ENCODE results near the gene ANKS1A. TPM values are rescaled to one million over a fixed set of nuclear protein-coding genes. Genes with fewer than 3 reads are reported as not detected.
"Not testable (repeated sequence)": the region's sequence is repeated elsewhere in the genome, so short reads cannot be mapped to it uniquely, and the experiment has no call there.

The ANKS1A gene
- total RNA-seq, 1 donor from 2014 or later: 12.2 TPM

DNA sequence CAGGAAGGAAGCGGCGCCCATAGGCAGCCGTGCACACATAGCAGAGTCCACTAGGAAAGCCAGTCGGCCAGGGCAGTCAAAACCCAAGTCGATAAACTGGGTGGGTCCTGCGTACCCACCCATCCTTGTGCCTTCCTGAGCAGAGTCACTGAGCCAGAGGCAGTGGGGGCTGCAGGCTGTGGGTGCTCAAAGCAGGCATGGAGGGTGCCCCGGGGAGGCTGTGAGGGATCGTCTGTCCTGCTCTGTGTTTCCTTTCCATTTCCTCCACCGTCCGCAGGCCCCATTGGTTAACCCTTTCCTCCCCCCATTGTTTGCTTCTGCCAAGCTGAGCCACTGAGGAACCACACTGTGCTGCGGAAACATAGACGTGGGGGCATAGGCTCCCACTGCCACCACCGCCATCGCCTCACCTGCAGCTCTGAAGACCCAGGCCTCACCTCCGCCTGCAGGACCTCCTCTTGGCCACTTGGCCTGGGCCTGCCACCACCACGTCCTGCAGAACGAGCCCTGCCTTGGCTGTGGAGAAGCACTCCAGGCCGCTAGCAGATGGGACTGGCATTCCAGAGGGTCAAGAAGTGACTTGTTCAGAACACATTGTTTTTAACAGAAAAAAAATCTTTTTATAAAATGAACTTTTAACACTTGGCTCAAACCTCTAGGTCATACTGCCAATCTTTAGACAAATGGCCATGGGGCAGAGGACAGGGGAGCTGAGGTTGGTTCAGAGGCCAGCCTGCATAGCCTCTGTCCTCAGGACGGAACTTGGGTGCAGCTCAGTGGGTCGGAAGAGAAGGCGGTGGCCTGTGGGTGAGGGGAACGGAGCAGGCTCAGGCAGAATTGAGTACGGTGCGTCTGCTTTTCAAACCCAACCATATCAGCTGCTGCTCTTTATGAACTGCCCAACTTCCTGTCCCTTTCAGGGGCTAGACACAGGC lies 199.5 kb downstream of the ANKS1A start:
- FAIRE-seq (no peak), DNase-seq (ENCODE audit: low spot score in 2 of 2) (no peak)

DNA sequence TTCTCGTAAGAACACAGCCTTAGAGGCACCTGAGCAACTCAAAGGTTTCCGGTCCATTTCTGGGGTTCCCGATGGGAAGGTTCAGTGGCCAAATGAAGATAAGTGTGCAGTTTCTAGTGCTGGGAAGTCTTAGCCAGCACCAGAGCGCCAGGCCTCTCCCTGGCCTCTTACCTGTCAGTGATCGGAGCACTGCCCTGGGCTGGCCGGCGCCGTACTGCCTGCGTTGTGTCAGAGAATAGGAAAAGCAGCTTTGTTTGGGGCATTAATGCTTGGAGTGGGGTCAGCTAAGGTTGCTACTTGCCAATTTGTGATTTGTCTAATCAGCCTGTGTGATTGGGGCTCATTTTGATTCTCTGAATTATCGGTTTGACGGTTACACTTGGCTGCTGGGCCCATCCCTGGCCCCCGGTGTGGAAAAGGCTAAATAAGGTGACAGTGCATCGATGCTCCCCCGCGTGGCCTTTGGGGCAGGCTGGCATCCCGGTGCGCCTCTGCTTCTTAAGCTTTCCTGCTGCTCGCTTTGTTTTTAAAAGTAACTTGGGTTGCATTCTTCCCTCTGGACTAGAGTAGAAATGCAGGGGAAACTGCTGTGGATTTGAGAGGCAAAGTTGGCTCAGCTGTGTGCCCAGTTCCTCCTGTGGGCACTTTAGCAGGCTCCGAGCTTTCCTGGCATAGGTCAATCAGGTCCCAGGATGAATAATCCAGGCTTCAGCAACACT lies 200.3 kb downstream of the ANKS1A start:
- DNase-seq (ENCODE audit: low spot score in 2 of 2) (no peak), FAIRE-seq (no peak)

DNA sequence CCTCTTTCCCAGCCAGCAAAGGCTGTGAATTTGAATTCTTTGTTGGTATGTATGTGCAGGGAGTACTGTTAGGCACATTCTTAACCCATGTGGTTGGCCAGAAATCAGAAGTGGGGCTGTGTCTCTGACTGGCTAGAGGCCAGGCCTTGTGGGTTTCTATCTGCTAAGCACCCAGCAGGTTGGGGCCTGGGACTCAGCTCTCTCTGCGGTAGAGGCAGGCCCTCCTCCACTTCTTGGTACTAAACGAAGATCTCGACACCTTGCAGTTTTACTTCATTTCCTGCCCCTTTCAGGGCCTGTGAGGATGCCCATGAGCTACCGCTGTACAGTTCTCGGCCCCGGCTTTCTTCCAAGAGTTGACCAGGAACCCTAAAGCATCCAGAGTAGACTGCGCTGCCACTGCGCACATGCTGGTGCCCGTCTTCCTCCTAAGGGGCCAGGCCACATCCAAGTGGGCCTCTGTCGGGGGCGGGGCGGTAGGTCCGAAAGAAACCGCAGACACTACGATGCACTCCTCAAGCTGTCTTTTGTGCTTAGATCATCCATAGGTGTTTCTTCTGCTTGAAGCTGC lies 201.0 kb downstream of the ANKS1A start:
- FAIRE-seq (no peak), DNase-seq (ENCODE audit: low spot score in 2 of 2) (peak in 1 of 2 donors; percentile 8)

DNA sequence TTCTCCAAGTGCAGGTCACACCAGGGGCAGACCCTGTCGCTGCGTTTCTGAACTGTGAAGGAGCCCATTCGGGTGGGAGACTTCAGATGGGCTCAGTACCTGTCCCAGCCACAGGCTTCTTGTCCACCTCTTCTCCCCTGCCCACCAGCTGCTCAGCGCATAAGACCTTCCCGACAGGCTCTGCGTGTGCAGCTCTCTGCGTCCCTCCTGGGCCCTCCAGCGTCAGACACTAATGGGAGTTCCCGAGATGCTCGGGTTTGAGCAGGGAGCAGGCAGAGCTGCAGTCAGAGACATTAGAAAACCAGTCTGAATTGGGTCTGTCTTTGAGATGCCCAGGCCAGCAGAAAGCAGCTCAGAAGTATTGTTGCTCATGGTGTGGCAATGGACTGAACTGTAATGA lies 201.7 kb downstream of the ANKS1A start:
- no peak for FAIRE-seq
- no peak for DNase-seq (ENCODE audit: low spot score in 2 of 2)

DNA sequence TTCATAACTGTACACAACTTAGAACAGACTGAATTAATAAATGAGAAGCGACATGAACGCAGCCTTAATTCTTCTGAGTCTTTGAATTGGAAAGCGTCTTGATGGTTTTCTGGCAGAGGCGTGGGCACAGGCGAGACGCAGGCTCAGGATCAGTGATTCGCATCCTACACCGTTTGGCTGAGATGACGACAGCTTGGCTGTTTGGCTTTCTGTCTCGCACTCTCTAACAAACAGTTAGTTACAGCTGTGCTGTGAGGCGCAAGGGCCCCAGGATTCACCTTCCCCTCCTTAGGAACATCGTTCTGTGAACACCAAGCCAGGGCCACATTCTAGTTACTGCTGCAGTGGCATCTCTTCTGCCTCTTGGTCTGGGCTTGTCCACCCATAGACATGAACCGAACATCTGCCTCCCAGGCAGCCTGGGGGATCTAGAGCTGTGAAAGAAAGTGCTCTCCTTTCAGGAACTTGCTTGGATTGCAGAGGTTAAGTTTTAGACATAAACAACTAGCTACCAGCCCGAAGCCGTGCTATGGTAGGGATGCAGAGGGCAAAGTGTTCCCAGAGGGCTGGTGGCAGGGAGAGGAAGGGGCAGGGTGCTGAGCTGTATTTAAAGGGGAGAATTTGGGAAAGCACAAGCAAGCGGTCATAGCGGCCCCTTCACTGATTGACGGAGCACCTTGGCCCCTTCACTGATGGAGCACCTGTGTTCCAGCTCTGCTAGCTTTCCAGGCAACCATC lies 202.5 kb downstream of the ANKS1A start:
- DNase-seq (ENCODE audit: low spot score in 2 of 2): no peak
- FAIRE-seq: no peak

DNA sequence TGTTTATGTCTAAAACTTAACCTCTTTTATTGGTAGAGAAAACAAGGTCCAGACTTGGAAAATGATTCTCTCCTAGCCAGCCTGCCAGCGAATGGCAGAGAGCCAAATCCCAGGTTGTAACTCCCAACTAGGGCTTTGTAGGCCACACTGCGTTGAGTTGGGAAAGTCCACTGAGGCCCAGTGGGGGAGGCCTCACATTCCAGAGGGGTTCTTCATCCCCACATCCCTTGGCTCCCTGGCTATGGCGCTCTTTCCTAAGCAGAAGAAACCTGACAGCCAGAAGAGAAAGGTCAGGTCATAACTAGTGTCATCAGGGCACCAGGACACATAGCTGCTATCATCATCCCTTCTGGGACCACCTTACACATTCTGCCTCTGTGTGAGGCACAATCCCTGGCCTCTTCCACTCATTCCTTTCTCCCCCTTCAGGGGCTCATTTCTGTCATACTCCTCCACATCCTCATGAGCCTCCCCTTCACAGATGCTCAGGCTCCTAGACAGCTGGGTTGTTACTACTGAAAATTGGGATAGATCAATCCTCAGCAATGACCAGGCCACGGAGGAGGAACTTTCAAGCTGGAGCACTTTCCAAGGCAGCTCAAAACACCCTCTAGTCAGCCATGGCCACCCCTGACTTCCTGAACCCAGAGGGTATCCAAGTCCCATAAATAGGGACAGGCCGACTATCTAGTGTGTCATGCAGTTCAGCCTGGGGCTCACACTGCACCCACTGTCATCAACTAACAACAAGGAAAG lies 203.5 kb downstream of the ANKS1A start:
- DNase-seq (ENCODE audit: low spot score in 2 of 2): peak in 1 of 2 donors; percentile 11
- no peak for FAIRE-seq

DNA sequence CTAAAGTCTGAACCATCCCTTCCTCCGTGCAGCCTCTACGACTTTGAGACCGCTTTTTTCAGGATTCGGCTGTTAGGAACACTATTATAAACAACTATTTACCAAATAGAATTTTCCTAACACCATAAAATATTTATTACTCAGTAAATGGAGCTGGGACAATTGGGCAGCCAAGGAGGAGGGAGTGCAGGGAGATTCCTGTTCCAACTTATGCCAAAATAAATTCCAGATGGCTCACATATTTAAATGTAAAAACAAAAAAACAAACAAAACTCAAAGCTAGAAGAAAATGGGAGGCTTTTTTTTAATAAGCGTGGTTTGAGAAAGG lies 204.0 kb downstream of the ANKS1A start:
- DNase-seq (ENCODE audit: low spot score in 2 of 2) (no peak), FAIRE-seq (no peak)

DNA sequence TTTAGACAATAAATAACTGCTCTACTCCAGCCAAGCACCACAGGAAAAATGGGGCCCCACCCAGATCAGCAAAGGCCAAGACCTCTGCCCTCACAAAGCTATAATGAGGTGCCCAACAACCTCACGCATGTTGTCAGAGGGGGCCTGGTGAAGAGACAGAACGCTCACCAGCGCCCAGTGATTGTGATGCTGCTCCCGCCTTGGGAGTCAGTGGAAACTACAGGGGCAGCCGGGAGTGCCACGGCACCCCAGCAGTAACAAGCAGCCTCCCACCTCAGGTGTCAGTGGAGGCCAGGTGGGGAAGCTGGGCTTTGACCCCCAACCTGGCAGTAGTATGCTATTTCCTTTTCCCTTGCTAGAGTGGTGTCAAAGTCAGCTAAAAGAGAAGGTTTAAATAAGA lies 204.7 kb downstream of the ANKS1A start:
- DNase-seq (ENCODE audit: low spot score in 2 of 2) (no peak), FAIRE-seq (no peak)

DNA sequence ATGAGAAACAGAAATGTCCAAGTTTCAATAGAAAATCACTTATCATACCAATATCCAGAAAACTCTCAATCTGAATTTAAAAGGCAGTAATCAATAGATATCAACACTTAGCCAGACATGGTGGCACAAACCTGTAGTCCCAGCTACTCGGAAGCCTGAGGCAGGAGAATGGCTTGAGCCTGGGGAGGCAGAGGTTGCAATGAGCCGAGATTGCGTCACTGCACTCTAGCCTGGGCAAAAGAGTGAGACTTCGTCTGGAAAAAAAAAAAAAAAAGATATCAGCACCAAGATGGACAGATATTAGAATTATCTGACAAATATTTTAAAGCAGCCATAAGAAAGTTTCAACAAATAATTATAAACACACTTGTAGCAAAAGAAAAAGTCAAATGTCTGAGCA lies 205.1 kb downstream of the ANKS1A start:
- FAIRE-seq (no peak), DNase-seq (ENCODE audit: low spot score in 2 of 2) (no peak)

DNA sequence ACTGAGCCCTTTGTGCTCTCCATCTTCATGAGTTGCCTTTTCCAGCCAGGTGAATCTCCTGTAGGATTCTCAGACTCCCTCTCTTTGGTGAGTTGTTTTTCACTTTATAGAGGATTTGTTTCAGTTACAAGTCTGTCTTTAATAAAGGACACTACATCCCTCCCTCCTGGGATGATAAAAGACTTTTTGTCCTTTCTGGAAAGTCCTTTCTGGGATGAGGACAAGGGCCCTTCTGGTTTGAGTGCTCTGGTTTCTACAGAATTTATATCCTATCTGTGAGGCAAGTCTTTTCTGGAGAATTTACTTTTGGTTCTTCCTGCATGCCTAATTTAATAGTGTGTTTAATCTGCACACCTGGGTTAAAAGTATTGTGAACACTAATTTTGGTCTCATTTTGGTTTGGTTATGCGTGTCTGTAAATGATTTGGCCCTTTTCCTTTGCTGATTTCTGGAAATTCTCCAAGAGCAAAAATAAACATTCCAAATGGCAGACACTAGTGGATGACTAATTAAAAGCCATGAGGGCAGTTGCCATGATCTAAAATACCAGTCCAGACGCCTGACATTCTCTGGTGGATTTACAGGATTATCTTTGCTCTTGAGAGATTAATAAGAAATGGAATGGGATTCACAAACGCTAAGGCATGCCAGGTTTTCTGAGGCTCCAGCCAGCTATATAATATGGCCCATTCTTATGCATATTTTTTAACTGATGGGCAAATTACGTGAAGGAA lies 207.2 kb downstream of the ANKS1A start:
- DNase-seq (ENCODE audit: low spot score in 2 of 2): peak in 1 of 2 donors; percentile 10
- no peak for FAIRE-seq

DNA sequence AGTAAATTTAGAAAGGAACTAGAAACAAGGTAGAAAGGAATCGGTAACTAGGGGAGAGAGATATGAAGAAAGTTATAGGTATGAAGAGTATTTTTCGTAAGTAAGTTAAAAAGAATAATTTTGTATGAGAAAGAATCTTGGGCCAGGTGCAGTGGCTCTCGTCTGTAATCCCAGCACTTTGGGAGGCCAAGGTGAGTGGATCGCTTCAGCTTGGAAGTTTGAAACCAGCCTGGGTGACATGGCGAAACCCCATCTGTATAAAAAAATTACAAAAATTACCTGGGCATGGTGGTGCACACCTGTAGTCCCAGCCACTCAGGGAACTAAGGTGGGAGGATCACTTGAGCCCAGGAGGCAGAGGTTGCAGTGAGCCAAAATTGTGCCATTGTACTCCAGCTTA lies 210.1 kb downstream of the ANKS1A start:
- DNase-seq (ENCODE audit: low spot score in 2 of 2) (no peak), FAIRE-seq (no peak)

DNA sequence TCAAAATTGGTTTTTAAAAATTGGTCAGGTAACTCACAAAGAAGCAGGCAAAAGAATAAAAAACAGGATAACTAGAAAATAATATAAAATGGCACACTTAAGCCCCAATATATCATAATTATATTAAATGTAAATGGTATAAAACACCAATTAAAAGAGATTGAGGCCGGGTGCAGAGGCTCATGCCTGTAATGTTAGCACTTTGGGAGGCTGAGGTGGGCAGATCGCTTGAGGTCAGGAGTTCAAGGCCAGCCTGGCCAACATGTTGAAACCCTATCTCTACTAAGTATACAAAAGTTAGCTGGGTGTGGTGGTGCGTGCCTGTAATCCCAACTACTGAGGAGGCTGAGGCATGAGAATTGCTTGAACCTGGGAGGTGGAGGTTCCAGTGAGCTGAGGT lies 216.0 kb downstream of the ANKS1A start:
- DNase-seq (ENCODE audit: low spot score in 2 of 2) (no peak), FAIRE-seq (no peak)

DNA sequence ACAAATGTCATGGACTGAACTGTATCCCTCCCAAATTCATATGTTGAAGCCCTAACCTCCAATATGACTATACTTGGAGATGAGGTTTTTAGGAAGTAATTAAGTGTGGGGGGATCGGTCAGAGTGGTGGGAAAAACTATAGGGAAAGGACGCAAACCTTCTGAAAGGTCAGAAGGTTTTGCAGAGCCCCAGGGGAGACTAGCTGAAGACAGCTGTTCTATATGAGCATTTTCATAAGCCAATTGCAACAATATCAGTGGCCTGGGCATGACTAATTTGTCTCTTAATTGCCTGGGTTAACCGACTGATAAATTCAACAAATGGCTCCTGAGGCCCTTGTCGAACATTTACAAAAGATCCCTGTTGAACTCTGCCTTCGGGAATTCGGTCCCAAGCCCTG lies 217.0 kb downstream of the ANKS1A start:
- DNase-seq (ENCODE audit: low spot score in 2 of 2); FAIRE-seq: not testable (repeated sequence)

DNA sequence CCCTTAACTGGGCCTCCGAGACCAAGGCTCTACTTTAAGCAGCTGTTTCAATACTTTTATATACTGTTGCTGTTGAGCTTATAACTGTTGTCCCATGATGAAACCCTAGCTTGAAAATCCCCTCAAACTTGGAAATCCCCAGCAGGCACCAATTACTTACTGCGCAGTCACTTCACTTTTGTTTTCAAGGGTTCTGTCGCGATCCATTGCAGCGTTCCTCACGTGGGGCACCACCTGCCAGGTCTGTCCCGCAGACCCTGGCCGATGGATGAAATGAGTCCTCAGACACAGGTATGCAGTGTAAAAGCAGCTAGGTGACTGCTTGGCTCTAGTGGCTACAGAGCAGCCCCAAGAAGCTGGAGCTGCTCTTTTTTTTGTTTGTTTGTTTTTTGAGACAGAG lies 218.2 kb downstream of the ANKS1A start:
- not testable (repeated sequence) for DNase-seq (ENCODE audit: low spot score in 2 of 2); FAIRE-seq

DNA sequence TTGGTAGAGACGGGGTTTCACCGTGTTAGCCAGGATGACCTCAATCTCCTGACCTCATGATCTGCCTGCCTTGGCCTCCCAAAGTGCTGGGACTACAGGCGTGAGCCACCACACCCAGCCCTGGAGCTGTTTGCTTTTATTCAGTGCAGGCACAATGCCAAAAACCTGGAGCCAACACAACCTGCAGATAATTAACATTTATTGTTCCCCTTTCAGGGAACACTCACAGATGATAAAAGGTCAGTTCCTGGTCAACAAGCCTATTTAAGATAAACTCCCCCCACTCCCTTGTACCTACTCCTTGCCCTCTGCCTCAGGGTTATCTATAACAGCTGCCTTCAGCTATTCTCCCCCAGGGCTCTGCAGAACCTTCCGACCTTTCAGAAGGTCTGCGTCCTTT lies 218.7 kb downstream of the ANKS1A start:
- not testable (repeated sequence) for DNase-seq (ENCODE audit: low spot score in 2 of 2); FAIRE-seq

DNA sequence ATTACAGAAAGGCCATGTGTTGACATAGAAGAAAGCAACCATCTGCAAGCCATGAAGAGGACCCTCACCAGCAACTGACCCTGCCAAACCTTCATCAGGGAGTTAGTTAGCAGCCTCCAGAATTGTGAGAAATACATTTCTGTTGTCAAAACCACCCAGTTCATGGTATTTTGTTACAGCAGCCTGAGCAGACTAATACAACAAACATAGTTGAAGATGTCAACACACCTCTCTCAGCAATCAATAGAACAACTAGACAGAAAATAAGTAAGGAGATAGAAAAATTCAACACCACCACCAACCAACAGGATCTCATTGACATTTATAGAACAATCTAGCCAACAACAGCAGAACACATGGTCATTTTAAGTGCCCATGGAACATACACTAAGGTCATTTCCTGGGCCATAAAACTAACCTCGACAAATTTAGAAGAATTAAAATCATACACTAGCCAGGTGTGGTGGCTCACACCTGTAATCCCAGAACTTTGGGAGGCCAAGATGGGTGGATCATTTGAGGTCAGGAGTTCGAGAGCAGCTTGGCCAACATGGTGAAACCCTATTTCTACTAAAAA lies 219.3 kb downstream of the ANKS1A start:
- FAIRE-seq: no peak
- DNase-seq (ENCODE audit: low spot score in 2 of 2): no peak

DNA sequence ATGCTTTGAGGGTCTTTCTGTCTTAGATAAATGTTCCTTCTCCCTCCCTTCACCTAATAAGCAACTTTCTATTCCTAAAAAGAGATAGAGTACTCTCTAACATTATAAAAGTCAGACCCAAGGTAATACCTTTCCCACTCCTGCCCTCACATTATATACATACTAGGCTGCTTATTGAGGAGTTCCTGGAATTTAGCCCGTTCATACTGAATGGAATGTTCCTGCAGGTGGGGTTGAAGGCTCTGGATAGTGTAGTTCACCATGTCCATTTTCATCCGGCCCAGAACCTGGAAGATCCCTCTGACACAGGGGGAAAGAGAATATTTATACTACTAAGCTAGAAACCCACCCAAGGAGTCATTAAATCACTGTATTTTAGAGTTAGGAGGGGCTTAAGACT lies 231.7 kb downstream of the ANKS1A start:
- no peak for FAIRE-seq
- no peak for DNase-seq (ENCODE audit: low spot score in 2 of 2)

DNA sequence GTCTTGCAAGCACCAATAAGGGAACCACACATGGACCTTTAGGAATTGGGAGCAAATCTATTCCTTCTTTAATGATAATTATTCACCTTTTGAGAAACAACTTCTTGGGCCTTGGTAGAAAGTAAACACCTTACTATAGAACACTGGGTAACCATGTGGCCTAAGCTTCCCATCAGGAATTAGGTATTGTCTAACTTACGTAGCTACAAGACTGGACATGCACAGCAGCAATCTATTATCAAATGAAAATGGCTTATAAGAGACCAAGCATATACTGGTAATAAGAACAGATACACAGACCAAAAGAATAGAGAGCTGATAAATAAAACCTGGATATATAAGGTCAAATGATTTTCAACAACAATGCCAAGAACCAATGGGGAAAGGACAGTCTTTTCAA lies 235.3 kb downstream of the ANKS1A start:
- DNase-seq (ENCODE audit: low spot score in 2 of 2) (no peak), FAIRE-seq (no peak)

DNA sequence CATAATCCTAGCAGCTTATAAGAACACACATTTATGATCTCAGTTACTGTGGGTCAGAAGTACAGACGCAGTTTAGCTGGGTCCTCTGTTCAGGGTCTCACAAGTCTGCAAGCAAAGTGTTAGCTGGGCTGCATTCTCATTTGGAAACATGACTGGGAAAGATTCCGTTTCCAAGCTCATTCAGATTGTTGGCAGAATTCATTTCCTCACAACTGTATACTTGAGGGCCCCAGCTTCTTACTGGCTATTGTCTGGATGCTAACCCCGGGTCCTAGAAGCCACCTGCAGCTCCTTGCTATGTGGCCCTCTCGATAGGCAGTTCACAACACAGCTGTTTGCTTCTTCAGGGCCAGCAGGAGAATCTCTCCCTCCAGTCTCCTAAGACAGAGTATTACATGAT lies 239.0 kb downstream of the ANKS1A start:
- no peak for FAIRE-seq
- DNase-seq (ENCODE audit: low spot score in 2 of 2): no peak

Measured in frontal cortex (tissue), 4 donors.